GM18861 (cell line): ENCODE results near the gene TNIP2.
A peak's percentile ranks its signal among the peaks of the same experiment; 100 is the strongest.
"Not testable (repeated sequence)": the region's sequence is repeated elsewhere in the genome, so short reads cannot be mapped to it uniquely, and the experiment has no call there.

Experiments used
- ATAC-seq: cut with Tn5 transposase; IDR thresholded peaks from one replicate; pipeline ENCODE4 v1.9.1; 2021; ENCODE audit not compliant: unreplicated experiment

Gene TNIP2

GRCh38 chr4:2768124-2768523 is 12.0 kb upstream of the TNIP2 start:
- no peak for ATAC-seq

GRCh38 chr4:2767705-2768074 is 11.6 kb upstream of the TNIP2 start:
- ATAC-seq, result no peak

GRCh38 chr4:2767046-2767704 is 11.0 kb upstream of the TNIP2 start:
- no peak for ATAC-seq

GRCh38 chr4:2765832-2766526 is 9.8 kb upstream of the TNIP2 start:
- no peak for ATAC-seq

GRCh38 chr4:2763511-2763967 is 7.4 kb upstream of the TNIP2 start:
- no peak for ATAC-seq

- ATAC-seq, result not testable (repeated sequence)
Measured at GRCh38 chr4:2762486-2763370, 6.6 kb upstream of the TNIP2 start.

- ATAC-seq, result no peak
Measured at GRCh38 chr4:2762048-2762447, 5.9 kb upstream of the TNIP2 start.

GRCh38 chr4:2761035-2761923 is 5.1 kb upstream of the TNIP2 start:
- ATAC-seq, result no peak

GRCh38 chr4:2757426-2757825 is 1.3 kb upstream of the TNIP2 start:
- ATAC-seq, result no peak

- ATAC-seq, result no peak
Measured at GRCh38 chr4:2756691-2757350, 685 bp upstream of the TNIP2 start.

- no peak for ATAC-seq
Measured at GRCh38 chr4:2754848-2755819, 1.0 kb downstream of the TNIP2 start.

GRCh38 chr4:2753436-2753835 is 2.7 kb downstream of the TNIP2 start:
- no peak for ATAC-seq

- no peak for ATAC-seq
Measured at GRCh38 chr4:2750719-2751605, 5.2 kb downstream of the TNIP2 start.

- ATAC-seq, result no peak
Measured at GRCh38 chr4:2746891-2747695, 9.0 kb downstream of the TNIP2 start.

- peak; percentile 83 for ATAC-seq
Measured at GRCh38 chr4:2745981-2746806, 9.9 kb downstream of the TNIP2 start.

- ATAC-seq, result no peak
Measured at GRCh38 chr4:2745516-2745915, 10.6 kb downstream of the TNIP2 start.
